ENCODE measurements around the gene CDKL2.
"Not testable (repeated sequence)": the region's sequence is repeated elsewhere in the genome, so short reads cannot be mapped to it uniquely, and the experiment has no call there.

CDKL2 gene

GRCh38 chr4:75545526-75545925 lies 84.8 kb downstream of the CDKL2 start:
- no peak for TF ChIP-seq CTCF (conservative IDR thresholded peaks at IDR 0.05; ENCODE audit: low read depth, low read length)
- no peak overlapping the region for H3K4me3 ChIP-seq (ENCODE audit: low read depth, low read length)
- DNase-seq (ENCODE audit: low read depth), result peak; percentile 22

GRCh38 chr4:75544870-75545269 lies 85.5 kb downstream of the CDKL2 start:
- DNase-seq (ENCODE audit: low read depth), result no peak
- TF ChIP-seq CTCF (conservative IDR thresholded peaks at IDR 0.05; ENCODE audit: low read depth, low read length), result no peak
- H3K4me3 ChIP-seq (ENCODE audit: low read depth, low read length), result no peak overlapping the region

- peak; percentile 51 for DNase-seq (ENCODE audit: low read depth)
- not testable (repeated sequence) for H3K4me3 ChIP-seq (ENCODE audit: low read depth, low read length)
Measured at GRCh38 chr4:75544220-75544619, 86.1 kb downstream of the CDKL2 start.

GRCh38 chr4:75542824-75543223 lies 87.5 kb downstream of the CDKL2 start:
- DNase-seq (ENCODE audit: low read depth), result peak; percentile 77
- H3K4me3 ChIP-seq (ENCODE audit: low read depth, low read length), result no peak overlapping the region
- no peak for TF ChIP-seq CTCF (conservative IDR thresholded peaks at IDR 0.05; ENCODE audit: low read depth, low read length)

GRCh38 chr4:75537308-75537707 lies 93.0 kb downstream of the CDKL2 start:
- not testable (repeated sequence) for H3K4me3 ChIP-seq (ENCODE audit: low read depth, low read length); DNase-seq (ENCODE audit: low read depth)

- not testable (repeated sequence) for DNase-seq (ENCODE audit: low read depth); H3K4me3 ChIP-seq (ENCODE audit: low read depth, low read length)
Measured at GRCh38 chr4:75533926-75534325, 96.4 kb downstream of the CDKL2 start.

GRCh38 chr4:75533339-75533887 lies 96.9 kb downstream of the CDKL2 start:
- not testable (repeated sequence) for DNase-seq (ENCODE audit: low read depth); H3K4me3 ChIP-seq (ENCODE audit: low read depth, low read length)

GRCh38 chr4:75531536-75532143 lies 98.7 kb downstream of the CDKL2 start:
- not testable (repeated sequence) for DNase-seq (ENCODE audit: low read depth); H3K4me3 ChIP-seq (ENCODE audit: low read depth, low read length)

- DNase-seq (ENCODE audit: low read depth), result no peak
- no peak overlapping the region for H3K4me3 ChIP-seq (ENCODE audit: low read depth, low read length)
- TF ChIP-seq CTCF (conservative IDR thresholded peaks at IDR 0.05; ENCODE audit: low read depth, low read length), result no peak
Measured at GRCh38 chr4:75530556-75531322, 99.6 kb downstream of the CDKL2 start.

Data from choroid plexus epithelial cell (primary cell).